Activated CD4-positive, alpha-beta T cell treated with anti-CD3 and anti-CD28 coated beads for 24 hours (primary cell): ENCODE measurements around the gene PPP2R5C.

Experiments used
- DNase-seq, 2 donors: peaks; one replicate each; pipeline ENCODE4 v3.0.0-alpha.2; 2020; ENCODE audit warnings: low read depth in 2 of 2

The PPP2R5C gene

GRCh38 chr14:101814934-101815333, 53.4 kb downstream of the PPP2R5C start:
- DNase-seq = no peak

- no peak for DNase-seq
Observed at GRCh38 chr14:101815994-101816393, 54.5 kb downstream of the PPP2R5C start.

DNA sequence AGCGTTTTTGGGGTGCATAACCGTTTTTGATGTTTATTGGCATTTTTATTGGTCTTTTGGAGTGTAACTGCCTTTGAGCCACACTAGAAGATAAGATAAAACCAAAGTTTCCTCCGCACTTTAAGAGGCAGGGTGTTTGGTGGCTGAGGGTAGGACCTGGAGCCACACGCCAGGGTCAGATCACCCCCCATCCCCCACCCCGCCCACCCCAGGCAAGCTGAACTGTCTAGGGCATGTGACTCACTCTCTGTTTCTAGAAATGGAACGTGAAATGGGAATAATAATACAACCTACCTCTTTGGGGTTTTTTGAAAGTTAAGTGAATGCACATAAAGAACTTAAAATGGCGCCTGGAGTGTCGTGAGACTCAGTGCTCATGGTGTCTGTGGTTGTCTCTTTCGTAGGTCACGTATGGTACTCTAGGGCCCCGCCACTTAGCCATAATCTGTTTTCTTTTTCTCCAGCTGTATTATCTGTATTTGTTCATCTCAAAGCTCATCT, 56.0 kb downstream of the PPP2R5C start:
- DNase-seq = no peak

GRCh38 chr14:101819251-101819990, 57.9 kb downstream of the PPP2R5C start:
- no peak for DNase-seq

- no peak for DNase-seq
Observed at GRCh38 chr14:101820283-101820798, 58.8 kb downstream of the PPP2R5C start.

DNA sequence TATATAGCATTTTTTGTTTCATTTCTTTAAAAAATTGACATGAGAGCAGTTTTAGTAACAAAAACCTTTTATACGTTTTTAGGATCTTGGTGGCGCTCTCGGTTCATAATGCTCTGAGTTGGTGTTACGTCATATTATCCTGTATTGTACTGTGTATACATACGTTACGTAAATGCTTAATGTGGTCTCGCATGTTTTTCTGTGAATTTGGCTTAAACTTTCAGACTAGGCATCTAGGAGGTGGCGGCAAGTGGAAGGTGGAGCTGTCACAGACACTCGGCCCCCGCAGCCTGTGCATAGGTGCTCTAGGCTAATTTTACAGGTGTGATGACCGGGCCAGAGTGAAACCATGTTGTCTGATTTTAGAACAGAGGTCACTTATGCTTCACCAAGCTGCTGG, 60.0 kb downstream of the PPP2R5C start:
- no peak for DNase-seq

DNA sequence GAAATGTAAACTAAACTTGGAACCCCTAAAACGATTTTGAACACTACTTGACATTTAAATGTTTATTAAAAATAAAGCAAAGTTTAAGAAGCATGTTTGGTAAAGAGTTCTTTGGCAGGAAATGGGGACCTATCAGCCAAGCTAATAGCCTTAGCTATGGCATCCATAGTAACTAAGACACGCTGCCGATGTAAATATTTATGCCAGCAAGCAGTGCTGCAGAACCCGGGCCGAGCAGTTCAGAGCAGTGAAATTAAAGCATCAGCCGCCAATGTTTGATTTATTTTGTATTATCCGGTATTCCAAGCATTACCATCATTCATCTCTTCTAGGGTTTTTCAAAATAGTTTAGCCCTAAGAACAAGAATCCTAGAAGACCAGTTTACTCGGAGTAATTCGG, 61.6 kb downstream of the PPP2R5C start:
- DNase-seq = no peak

DNA sequence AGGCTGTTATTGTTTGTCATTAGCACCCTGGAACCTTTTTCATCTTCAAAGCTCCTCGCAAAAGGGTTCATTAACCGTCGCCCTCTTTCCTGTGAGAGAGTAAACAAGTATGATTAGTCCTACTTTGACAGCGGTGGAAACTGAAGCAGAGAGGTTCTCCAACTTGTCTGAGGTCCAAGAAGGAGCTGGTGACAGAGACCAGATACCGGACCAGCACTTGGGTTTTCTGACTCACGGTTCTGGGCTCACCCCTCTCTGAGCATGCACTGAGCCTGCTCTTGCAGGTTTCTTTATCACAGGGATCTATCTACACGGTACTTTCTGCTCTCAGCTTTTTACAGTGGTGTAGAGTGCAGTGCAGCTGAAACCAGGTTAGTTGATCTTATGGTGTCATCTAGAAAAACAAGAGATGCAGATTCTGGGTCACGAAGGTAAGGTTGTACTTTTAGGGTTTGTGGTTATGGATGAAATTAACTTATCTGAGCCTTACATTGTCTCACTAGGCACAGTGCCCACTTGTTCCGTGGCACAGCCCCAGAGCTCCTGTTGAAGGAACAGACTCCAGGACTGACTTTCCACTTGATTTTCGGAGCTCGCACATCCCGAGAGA, 62.1 kb downstream of the PPP2R5C start:
- peak; percentile 61 to 68 for DNase-seq

- no peak for DNase-seq
Observed at GRCh38 chr14:101824339-101824727, 62.8 kb downstream of the PPP2R5C start.

DNA sequence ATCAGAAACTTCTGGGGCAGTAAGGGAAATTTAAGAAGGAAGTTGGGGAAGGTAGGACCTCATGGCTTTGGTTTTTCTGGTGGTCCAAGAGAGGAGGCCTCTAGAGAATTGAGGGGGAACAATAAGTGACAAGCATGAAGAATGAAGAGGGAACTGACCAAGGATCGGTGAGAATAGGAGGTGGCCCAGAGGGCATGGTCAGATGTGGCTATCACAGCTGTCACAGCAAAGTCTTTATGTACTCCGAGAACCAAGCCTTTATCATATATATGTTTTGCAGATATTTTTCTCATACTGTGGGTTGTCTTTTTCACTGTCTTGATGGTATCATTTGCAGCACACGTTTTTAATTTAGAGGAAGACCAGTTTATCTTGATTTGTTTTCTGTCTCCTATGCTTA, 64.3 kb downstream of the PPP2R5C start:
- no peak for DNase-seq

- no peak for DNase-seq
Observed at GRCh38 chr14:101826351-101826750, 64.8 kb downstream of the PPP2R5C start.

DNA sequence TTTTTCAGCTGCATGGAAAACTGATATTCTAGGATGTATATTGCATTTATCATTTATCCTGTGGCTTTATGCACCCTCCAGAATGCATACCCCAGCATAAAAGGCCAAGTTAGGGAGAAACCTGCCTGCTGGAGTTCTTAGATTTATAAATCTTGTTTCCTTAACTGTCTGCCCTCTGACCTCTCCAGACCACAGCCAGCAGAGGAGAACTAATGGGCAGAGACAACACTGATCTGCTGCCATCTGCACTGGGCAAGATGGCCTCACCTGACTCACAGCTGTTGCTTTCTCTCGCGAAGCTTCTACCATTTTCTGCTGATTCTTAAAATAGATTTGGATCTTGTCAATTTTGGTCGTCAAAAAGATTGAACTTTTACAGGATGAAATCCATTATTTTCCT, 65.8 kb downstream of the PPP2R5C start:
- no peak for DNase-seq

DNA sequence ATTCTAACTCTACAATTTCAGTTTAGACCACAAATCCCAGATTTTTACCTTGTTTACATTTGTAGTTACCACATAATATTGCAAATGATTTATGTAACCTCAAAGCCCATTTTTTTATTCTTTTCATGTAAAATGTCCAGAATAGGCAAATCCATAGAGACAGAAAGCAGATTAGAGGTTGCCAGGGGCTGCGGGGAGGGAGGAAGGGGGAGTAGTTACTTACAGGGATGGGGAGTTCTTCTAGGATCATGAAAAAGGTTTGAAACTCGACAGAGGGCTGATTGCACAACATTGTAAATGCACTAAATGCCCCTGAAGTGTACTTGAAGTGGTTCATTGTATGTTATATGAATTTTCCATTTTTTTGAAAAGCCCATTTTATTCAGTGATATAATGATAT, 66.5 kb downstream of the PPP2R5C start:
- no peak for DNase-seq

DNA sequence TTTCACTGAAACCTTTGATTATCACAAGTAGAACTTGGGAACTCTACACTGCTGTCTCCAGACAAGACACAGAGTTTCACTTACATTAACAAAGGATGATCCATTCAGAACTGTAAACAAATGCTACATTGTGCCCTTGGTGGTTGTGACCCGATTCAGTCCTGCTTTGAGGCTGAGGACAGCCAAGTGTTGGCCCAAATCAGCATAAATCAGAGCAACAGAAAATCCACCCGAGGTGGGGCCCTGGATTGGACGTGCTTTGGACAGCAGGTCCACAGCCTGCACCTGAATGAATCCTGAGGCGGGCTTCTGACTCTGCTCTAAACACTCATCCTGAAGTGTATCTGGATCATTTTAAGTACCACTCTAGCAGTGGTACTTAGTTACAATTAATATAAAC, 68.8 kb downstream of the PPP2R5C start:
- no peak for DNase-seq

DNA sequence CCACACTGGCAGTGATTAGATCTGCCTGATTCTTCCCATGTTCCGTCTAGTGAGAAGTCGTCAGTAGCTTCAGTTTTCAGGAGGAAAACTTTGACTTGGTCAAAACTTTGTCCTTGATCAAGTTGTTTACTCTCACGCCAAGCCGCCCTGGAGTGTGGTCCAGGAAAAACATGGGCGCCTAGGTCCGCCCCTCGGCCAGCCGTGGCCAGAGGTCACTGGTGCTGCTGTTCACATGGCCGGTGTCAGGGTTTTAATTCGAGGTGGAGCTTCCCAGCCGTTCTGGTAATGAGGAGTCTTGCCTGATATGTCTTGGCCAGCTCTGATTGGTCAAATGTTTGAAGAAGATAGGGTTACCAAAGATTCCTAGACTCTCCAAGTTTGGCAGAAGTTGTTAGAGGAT, 71.5 kb downstream of the PPP2R5C start:
- no peak for DNase-seq

DNA sequence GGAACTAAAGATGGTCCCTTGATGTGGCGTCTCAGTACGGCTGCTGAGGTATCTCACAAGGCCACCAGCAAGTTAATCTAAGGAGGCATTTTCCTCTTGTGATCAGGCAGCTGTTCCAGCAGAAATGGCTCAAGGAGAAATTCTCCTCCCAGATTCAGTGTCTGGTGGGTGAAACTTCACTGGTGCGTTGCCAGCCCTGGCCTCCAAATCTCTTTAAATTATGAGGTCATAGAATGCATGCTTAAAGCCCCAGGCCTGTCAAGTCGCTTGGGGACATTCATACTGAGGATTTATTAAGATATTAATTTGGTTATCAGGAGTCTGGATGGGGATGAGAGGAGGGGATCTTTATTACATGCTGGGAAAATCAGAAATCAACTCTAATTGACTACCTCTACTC, 72.9 kb downstream of the PPP2R5C start:
- DNase-seq = no peak

DNA sequence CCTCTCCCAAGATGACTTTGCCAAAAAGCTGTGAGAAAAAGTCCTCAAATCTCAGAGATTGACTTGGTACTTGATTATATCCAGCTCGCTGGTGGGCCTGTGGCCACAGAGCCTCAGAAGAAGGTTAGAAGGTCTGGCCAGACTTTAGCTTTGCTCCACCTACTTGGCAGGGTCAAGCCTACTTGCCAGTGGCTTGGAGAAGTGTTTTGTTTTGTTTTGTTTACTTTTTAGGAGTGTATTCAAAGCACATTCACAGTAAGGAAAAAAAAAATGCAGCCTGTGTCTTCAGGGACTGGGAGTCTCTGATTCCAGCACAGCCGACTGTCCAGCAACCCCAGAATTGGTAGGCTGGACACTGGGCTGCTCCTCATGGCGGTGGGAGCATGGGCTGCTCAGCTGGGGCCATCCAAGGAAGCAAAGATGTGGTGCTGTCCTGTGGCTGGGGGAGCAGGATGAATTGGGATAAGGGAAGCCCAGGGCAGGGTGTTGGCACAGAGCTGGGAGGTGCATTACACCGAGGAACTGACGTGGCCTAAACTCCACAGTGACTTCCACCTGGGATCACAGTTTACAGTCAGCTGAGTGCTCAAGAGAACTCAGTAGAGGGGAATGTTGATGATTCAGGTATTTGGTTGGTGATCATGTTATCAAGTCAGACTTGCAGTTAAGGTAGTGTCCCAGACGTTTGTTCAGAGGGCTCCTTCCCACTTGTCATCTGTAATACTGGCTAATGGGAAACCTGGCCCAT, 73.5 kb downstream of the PPP2R5C start:
- no peak for DNase-seq

GRCh38 chr14:101835566-101835965, 74.1 kb downstream of the PPP2R5C start:
- no peak for DNase-seq

DNA sequence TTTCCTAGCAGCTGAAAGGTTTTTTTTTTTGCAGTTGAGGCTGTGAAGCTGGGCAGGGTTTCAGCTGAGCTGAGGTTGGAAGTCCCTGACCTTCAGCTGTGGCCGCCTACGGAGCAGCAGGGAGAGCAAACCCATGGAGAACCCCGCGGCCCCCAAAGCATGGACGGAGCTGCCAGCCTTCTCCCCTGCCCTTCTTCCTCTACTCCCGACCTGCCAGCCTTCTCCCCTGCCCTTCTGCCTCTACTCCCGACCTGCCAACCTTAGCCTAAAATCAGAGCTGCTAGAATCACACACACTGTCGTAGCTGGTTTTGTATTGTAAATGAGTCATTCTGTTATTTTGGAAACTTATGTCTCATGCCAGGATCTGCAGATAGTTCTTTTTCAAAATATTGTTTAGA, 74.6 kb downstream of the PPP2R5C start:
- DNase-seq = no peak

GRCh38 chr14:101838476-101838875, 77.0 kb downstream of the PPP2R5C start:
- DNase-seq = no peak

- DNase-seq = no peak
Observed at GRCh38 chr14:101839236-101839635, 77.7 kb downstream of the PPP2R5C start.

DNA sequence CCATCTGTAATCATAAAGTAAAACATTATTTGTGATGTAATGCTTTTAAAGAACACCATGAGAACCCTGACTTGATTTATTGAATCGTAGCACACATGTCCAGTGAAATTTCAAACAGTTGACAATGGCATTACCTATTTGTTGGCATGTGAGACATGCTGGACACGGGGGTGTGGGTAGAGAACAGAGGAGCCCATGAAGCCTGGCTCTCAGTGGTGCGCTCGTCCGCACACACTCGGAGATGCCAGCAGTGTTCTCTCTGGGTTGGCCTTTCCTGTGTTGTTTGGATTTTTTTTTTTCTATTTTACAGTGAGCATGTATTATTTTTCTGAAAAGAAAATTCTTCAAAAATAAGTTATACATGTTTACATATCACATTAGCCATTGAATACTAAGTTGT, 78.2 kb downstream of the PPP2R5C start:
- DNase-seq = no peak
